ENCODE data around the gene RER1.

DNA sequence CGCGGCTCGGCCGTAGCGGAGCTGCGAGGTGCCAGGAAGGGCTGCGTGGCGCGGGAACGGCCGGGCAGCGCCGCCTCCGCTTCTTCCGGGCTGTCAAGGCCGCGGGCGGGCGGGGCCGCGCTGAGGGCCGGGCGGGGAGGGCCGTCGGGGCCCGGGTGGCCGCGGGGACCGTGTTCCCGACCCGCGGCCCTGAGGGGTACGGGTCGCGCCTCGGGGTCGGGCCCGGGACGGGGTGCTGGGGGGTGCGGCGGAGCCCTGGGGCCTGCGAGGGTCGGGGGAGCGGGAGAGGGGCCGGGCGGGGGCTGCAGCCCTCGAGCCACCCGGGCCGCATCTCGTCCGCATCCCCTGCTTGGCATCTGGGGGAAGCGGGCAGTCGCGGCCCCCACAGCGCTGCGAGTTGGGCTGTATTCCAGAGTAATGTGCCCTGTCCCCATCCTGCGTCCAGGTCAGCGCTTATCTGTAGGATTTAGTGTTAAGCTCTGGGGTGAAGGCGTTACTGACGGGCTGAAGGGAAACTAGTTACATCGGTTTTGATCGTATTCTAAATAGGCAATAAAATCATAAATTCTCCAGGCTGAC, 379 bp downstream of the RER1 start:
- TF ChIP-seq CTCF (conservative IDR thresholded peaks at IDR 0.05) (no peak), ZFX (IDR thresholded peaks at IDR 0.05) (peak; percentile 69; the same call in 1 of the 2 replicates)

Data from C4-2B (cell line).